ENCODE results near the gene FBXO28. TPM values are rescaled to one million over a fixed set of nuclear protein-coding genes. Genes with fewer than 3 reads are reported as not detected.

FBXO28 gene
- total and polyA plus RNA-seq, 10 of the 15 experiments (the other 5 are each of a cell fraction or from before 2014, with no cell fraction given): 4.3 to 23.2 (median 18.4) TPM

DNA sequence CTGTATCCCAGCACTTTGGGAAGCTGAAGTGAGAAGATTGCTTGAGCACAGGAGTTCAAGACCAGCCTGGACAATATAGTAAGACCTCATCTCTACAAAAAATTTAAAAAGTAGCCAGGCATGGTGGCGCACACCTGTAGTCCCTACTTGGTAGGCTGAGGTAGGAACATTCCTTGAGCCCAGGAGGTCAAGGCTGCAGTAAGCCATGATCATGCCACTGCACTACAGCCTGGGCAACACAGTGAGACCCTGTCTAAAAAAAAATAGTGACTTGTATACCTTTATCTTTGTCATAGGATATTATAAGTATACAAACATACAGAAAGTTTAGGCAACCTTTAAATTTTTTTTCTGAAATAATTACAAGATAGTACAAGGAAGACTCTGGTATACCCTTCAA, 3.9 kb upstream of the FBXO28 start:
- ATAC-seq (no peak), DNase-seq (ENCODE audit: low read depth, low spot score) (no peak), FAIRE-seq (no peak)
- no peaks in the 10 kb centered on the region for H3K36me3 ChIP-seq (ENCODE audit: control insufficient read depth in 2 of 2, insufficient read depth in 2 of 2, low read length in 1 of 2)
- BruUV-seq (replicated peaks): no TSS peak
- H3K27me3 ChIP-seq (replicated peaks in 1 of 2; ENCODE audit: control insufficient read depth in 2 of 2, insufficient read depth in 2 of 2, low read length in 1 of 2): no peaks in the 10 kb centered on the region
- no peak overlapping the region for H3K4me2 ChIP-seq (ENCODE audit: control insufficient read depth, insufficient read depth)
- H2AFZ ChIP-seq (ENCODE audit: control insufficient read depth, low read depth, low read length): no peak overlapping the region
- peaks cover 15% of the 10 kb centered on the region for H3K79me2 ChIP-seq (ENCODE audit: control insufficient read depth, insufficient read depth, low read length)
- CTCF ChIA-PET: interaction anchor here (0.7 kb wide), 1 partner anchor 59 kb away, joined by 3 read pairs; no protein-coding TSS in a partner anchor
- in situ Hi-C loops (cut with MboI) (loop anchor here (5.0 kb wide), 1 partner anchor 217 kb away; no protein-coding TSS in a partner anchor), intact Hi-C loops (cut with micrococcal nuclease; ENCODE audit: unreplicated experiment) (no loop called here)
- H3K27ac ChIP-seq (ENCODE audit: control insufficient read depth, insufficient read depth): no peak overlapping the region
- POLR2A ChIA-PET: interaction anchor here (0.6 kb wide), 1 partner anchor 56 kb away, joined by 5 read pairs; no protein-coding TSS in a partner anchor
- H4K20me1 ChIP-seq (ENCODE audit: control insufficient read depth, insufficient read depth): no peaks in the 10 kb centered on the region
- SMC1A ChIA-PET (ENCODE audit: uncharacterized antibody, unreplicated experiment): interaction anchor here (1.0 to 1.3 kb wide), 3 partner anchors 209 to 224 kb away, joined by 3 to 5 read pairs (median 3); no protein-coding TSS in a partner anchor
- H3K9ac ChIP-seq (ENCODE audit: control insufficient read depth, insufficient read depth, low read length): no peak overlapping the region
- H3K4me3 ChIP-seq: no peak overlapping the region
- H3K9me3 ChIP-seq (replicated peaks; ENCODE audit: control insufficient read depth, insufficient read depth, low read length): no peaks in the 10 kb centered on the region
- RAD21 ChIA-PET (ENCODE audit: unreplicated experiment): no interaction called here
- 86% methylated on average over 1 of the region's 1 CpG for WGBS (ENCODE audit: insufficient coverage, insufficient replicate concordance, low lambda C conversion rate, missing lambda C conversion rate)
- TF ChIP-seq, protein P1, sequence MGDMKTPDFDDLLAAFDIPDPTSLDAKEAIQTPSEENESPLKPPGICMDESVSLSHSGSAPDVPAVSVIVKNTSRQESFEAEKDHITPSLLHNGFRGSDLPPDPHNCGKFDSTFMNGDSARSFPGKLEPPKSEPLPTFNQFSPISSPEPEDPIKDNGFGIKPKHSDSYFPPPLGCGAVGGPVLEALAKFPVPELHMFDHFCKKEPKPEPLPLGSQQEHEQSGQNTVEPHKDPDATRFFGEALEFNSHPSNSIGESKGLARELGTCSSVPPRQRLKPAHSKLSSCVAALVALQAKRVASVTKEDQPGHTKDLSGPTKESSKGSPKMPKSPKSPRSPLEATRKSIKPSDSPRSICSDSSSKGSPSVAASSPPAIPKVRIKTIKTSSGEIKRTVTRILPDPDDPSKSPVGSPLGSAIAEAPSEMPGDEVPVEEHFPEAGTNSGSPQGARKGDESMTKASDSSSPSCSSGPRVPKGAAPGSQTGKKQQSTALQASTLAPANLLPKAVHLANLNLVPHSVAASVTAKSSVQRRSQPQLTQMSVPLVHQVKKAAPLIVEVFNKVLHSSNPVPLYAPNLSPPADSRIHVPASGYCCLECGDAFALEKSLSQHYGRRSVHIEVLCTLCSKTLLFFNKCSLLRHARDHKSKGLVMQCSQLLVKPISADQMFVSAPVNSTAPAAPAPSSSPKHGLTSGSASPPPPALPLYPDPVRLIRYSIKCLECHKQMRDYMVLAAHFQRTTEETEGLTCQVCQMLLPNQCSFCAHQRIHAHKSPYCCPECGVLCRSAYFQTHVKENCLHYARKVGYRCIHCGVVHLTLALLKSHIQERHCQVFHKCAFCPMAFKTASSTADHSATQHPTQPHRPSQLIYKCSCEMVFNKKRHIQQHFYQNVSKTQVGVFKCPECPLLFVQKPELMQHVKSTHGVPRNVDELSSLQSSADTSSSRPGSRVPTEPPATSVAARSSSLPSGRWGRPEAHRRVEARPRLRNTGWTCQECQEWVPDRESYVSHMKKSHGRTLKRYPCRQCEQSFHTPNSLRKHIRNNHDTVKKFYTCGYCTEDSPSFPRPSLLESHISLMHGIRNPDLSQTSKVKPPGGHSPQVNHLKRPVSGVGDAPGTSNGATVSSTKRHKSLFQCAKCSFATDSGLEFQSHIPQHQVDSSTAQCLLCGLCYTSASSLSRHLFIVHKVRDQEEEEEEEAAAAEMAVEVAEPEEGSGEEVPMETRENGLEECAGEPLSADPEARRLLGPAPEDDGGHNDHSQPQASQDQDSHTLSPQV (IDR thresholded peaks at IDR 0.05): no peak
- TF ChIP-seq NFYB (IDR thresholded peaks at IDR 0.05; ENCODE audit: insufficient read depth, low read depth, low read length): no peak
- H3K4me1 ChIP-seq (ENCODE audit: control insufficient read depth, insufficient read depth, low read length): no peaks in the 10 kb centered on the region
